Effector CD8-positive, alpha-beta T cell (primary cell): ENCODE measurements around the gene KMT2E.

Experiments used
- DNase-seq: peaks from one replicate; lab custom pipeline; 2025; lab: John Stamatoyannopoulos, UW

KMT2E gene

GRCh38 chr7:105009667-105010503 lies 4.1 kb upstream of the KMT2E start:
- no peak for DNase-seq

GRCh38 chr7:105010504-105011130 lies 3.4 kb upstream of the KMT2E start:
- DNase-seq = no peak

- no peak for DNase-seq
These were observed 2.7 kb upstream of the KMT2E start for GRCh38 chr7:105011141-105011830.

- DNase-seq = no peak
These were observed 2.0 kb upstream of the KMT2E start for GRCh38 chr7:105011831-105012502.

- peak; percentile 98 for DNase-seq
These were observed 1.3 kb upstream of the KMT2E start for GRCh38 chr7:105012503-105013220.

GRCh38 chr7:105013221-105013815 lies 687 bp upstream of the KMT2E start:
- DNase-seq = peak; percentile 88

GRCh38 chr7:105014693-105015389 lies 836 bp downstream of the KMT2E start:
- DNase-seq = peak; percentile 32

GRCh38 chr7:105015390-105015965 lies 1.5 kb downstream of the KMT2E start:
- DNase-seq = no peak

GRCh38 chr7:105016068-105016708 lies 2.2 kb downstream of the KMT2E start:
- DNase-seq = no peak

GRCh38 chr7:105016709-105017656 lies 3.0 kb downstream of the KMT2E start:
- no peak for DNase-seq

GRCh38 chr7:105017657-105018365 lies 3.8 kb downstream of the KMT2E start:
- no peak for DNase-seq

GRCh38 chr7:105019269-105019668 lies 5.3 kb downstream of the KMT2E start:
- no peak for DNase-seq

- DNase-seq = no peak
These were observed 6.9 kb downstream of the KMT2E start for GRCh38 chr7:105020926-105021325.

- DNase-seq = no peak
These were observed 7.3 kb downstream of the KMT2E start for GRCh38 chr7:105021352-105021751.

GRCh38 chr7:105021967-105022366 lies 8.0 kb downstream of the KMT2E start:
- no peak for DNase-seq

GRCh38 chr7:105022458-105022857 lies 8.5 kb downstream of the KMT2E start:
- DNase-seq = no peak

GRCh38 chr7:105024734-105025133 lies 10.7 kb downstream of the KMT2E start:
- no peak for DNase-seq

- no peak for DNase-seq
These were observed 12.7 kb downstream of the KMT2E start for GRCh38 chr7:105026750-105027149.
